ENCODE results near the gene KMO. TPM values are rescaled to one million over a fixed set of nuclear protein-coding genes. Genes with fewer than 3 reads are reported as not detected.

KMO gene
- total RNA-seq, 1 experiment from 2014 or later: 1.2 TPM

GRCh38 chr1:241527146-241527545, 5.0 kb upstream of the KMO start:
- Mint-ChIP-seq H3K27ac (ENCODE audit: low read depth, unreplicated experiment) (no peak overlapping the region), H3K9me3 (ENCODE audit: unreplicated experiment) (no peaks in the 10 kb centered on the region), H3K4me1 (ENCODE audit: insufficient read depth, unreplicated experiment) (peaks cover 12% of the 10 kb centered on the region), H3K36me3 (ENCODE audit: insufficient read depth, unreplicated experiment) (no peaks in the 10 kb centered on the region), H3K27me3 (ENCODE audit: insufficient read depth, unreplicated experiment) (peaks cover 12% of the 10 kb centered on the region), H3K4me3 (ENCODE audit: unreplicated experiment) (no peak overlapping the region)
- no peak for DNase-seq (ENCODE audit: unreplicated experiment)
- POLR2A ChIA-PET: interaction anchor here (0.6 to 3.0 kb wide), 4 partner anchors 8 to 916 kb away, joined by 3 to 22 read pairs (median 6); partner anchors contain the start of gene FH
- no peak for TF ChIP-seq CTCF (IDR thresholded peaks at IDR 0.05; ENCODE audit: unreplicated experiment)
- intact Hi-C loops (cut with micrococcal nuclease): no loop called here
- no TSS peak for BruUV-seq (replicated peaks)
- CTCF ChIA-PET: interaction anchor here (0.5 to 7.7 kb wide), 9 partner anchors 27 to 795 kb away, joined by 3 to 84 read pairs (median 4); no protein-coding TSS in a partner anchor

GRCh38 chr1:241531195-241532161, 700 bp upstream of the KMO start:
- TSS peak; percentile 66 for BruUV-seq (replicated peaks)
- H3K9me3 Mint-ChIP-seq (ENCODE audit: unreplicated experiment): no peaks in the 10 kb centered on the region
- H3K27ac Mint-ChIP-seq (ENCODE audit: low read depth, unreplicated experiment): peak overlapping the region; percentile 80
- peak; percentile 77 for TF ChIP-seq CTCF (IDR thresholded peaks at IDR 0.05; ENCODE audit: unreplicated experiment)
- H3K27me3 Mint-ChIP-seq (ENCODE audit: insufficient read depth, unreplicated experiment): no peaks in the 10 kb centered on the region
- H3K4me3 Mint-ChIP-seq (ENCODE audit: unreplicated experiment): peak overlapping the region; percentile 74
- peaks cover 21% of the 10 kb centered on the region for H3K4me1 Mint-ChIP-seq (ENCODE audit: insufficient read depth, unreplicated experiment)
- CTCF ChIA-PET: interaction anchor here (0.6 to 7.7 kb wide), 52 partner anchors 10 to 1790 kb away, joined by 3 to 84 read pairs (median 4); partner anchors contain the start of gene MAP1LC3C
- intact Hi-C loops (cut with micrococcal nuclease): loop anchor here (1.0 to 5.0 kb wide), 9 partner anchors 60 to 485 kb away; partner anchors contain the start of gene MAP1LC3C
- DNase-seq (ENCODE audit: unreplicated experiment): peak; percentile 91
- POLR2A ChIA-PET: interaction anchor here (0.6 to 3.0 kb wide), 28 partner anchors 10 to 674 kb away, joined by 3 to 28 read pairs (median 4); partner anchors contain the start of genes CHML, FH and OPN3
- H3K36me3 Mint-ChIP-seq (ENCODE audit: insufficient read depth, unreplicated experiment): no peaks in the 10 kb centered on the region

- H3K4me3 Mint-ChIP-seq (ENCODE audit: unreplicated experiment): no peak overlapping the region
- CTCF ChIA-PET: interaction anchor here (0.6 to 1.7 kb wide), 20 partner anchors 9 to 645 kb away, joined by 3 to 34 read pairs (median 5); partner anchors contain the start of gene MAP1LC3C
- intact Hi-C loops (cut with micrococcal nuclease): loop anchor here (5.0 kb wide), 1 partner anchor 464 kb away; the partner anchor contains the start of gene MAP1LC3C
Observed at GRCh38 chr1:241532864-241533263, 686 bp downstream of the KMO start.

More at GRCh38 chr1:241532864-241533263, 686 bp downstream of the KMO start:
- Mint-ChIP-seq H3K36me3 (ENCODE audit: insufficient read depth, unreplicated experiment) (no peaks in the 10 kb centered on the region), H3K27ac (ENCODE audit: low read depth, unreplicated experiment) (no peak overlapping the region), H3K9me3 (ENCODE audit: unreplicated experiment) (no peaks in the 10 kb centered on the region), H3K4me1 (ENCODE audit: insufficient read depth, unreplicated experiment) (peaks cover 21% of the 10 kb centered on the region), H3K27me3 (ENCODE audit: insufficient read depth, unreplicated experiment) (no peaks in the 10 kb centered on the region)
- POLR2A ChIA-PET: interaction anchor here (0.6 to 3.0 kb wide), 17 partner anchors 14 to 304 kb away, joined by 3 to 28 read pairs (median 6); partner anchors contain the start of gene FH
- BruUV-seq (replicated peaks): no TSS peak
- TF ChIP-seq CTCF (IDR thresholded peaks at IDR 0.05; ENCODE audit: unreplicated experiment): no peak
- no peak for DNase-seq (ENCODE audit: unreplicated experiment)

Measured in MCF 10A (cell line).